HEK293T (cell line): Measurements from ENCODE around the gene MXRA7.

Source experiments
- ARNT ChIP-seq: fragments of 450-650 bp; IDR thresholded peaks from 2 replicates; pipeline ENCODE4 v1.6.1; 2017; ENCODE audit warnings: mild to moderate bottlenecking
- FOXA1 ChIP-seq: fragments of 450-650 bp; IDR thresholded peaks from 2 replicates; pipeline ENCODE4 v1.6.1; 2016; ENCODE audit warnings: mild to moderate bottlenecking
- FOXM1 ChIP-seq: fragments of 450-650 bp; IDR thresholded peaks from 2 replicates; pipeline ENCODE4 v1.6.1; 2017; ENCODE audit warnings: mild to moderate bottlenecking, borderline replicate concordance
- NFRKB ChIP-seq: fragments of 450-650 bp; IDR thresholded peaks from 2 replicates; pipeline ENCODE4 v1.6.1; 2016; ENCODE audit warnings: mild to moderate bottlenecking, moderate library complexity
- SUZ12 ChIP-seq: fragments of 450-650 bp; IDR thresholded peaks from 2 replicates; pipeline ENCODE4 v1.6.1; 2016; ENCODE audit warnings: mild to moderate bottlenecking

DNA sequence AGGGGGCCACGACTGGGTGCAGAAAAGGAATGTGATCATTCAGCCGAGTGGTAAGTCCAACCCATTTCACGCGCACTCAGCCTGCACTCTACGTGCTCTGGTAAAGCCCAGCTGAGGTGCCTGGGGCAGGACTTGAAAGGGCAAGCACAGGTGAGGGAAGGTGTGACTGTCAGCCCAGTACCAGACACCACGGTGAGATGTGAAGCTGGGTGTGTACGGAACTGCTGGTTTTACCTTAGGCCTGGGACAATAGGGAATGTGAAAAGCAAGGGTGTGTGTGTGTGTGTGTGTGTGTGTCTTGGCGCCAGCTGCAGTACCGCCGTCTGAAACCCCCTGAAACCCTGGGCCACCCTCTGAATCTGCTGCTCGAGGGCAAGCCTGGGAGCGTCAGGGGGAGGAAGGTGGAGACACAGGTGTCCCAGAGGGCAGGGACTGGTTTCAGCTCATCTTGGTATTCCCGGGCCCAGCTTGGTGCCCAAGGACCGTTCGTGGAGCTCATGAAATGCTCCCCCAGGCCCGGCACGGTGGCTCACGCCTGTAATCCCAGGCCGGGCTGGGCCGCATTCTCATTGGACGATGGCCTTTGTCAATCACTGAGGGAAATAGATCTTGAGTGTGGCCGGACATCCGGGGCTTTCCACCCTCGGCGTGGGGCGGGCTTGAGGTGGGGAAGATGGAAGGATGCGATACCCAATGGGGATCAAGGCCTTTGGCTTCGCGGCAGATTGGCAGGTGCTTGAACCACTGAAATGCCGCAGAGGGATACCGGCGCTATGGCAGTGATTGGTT is 39.4 kb downstream of the MXRA7 start:
- no peak for TF ChIP-seq NFRKB
- no peak for TF ChIP-seq FOXA1
- TF ChIP-seq SUZ12: no peak
- no peak for TF ChIP-seq ARNT
- 0 out of 2 replicates have a peak, but pooled peaks have one; percentile 42 for TF ChIP-seq FOXM1
